ENCODE data around the gene NR2F1-AS1. TPM values are rescaled to one million over a fixed set of nuclear protein-coding genes. Genes with fewer than 3 reads are reported as not detected.

The NR2F1-AS1 gene
- total RNA-seq, 4 donors from 2014 or later: 4.1 to 8.6 (median 5.3) TPM

GRCh38 chr5:93399675-93400074, 181.3 kb downstream of the NR2F1-AS1 start:
- TF ChIP-seq, protein P1, sequence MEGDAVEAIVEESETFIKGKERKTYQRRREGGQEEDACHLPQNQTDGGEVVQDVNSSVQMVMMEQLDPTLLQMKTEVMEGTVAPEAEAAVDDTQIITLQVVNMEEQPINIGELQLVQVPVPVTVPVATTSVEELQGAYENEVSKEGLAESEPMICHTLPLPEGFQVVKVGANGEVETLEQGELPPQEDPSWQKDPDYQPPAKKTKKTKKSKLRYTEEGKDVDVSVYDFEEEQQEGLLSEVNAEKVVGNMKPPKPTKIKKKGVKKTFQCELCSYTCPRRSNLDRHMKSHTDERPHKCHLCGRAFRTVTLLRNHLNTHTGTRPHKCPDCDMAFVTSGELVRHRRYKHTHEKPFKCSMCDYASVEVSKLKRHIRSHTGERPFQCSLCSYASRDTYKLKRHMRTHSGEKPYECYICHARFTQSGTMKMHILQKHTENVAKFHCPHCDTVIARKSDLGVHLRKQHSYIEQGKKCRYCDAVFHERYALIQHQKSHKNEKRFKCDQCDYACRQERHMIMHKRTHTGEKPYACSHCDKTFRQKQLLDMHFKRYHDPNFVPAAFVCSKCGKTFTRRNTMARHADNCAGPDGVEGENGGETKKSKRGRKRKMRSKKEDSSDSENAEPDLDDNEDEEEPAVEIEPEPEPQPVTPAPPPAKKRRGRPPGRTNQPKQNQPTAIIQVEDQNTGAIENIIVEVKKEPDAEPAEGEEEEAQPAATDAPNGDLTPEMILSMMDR (IDR thresholded peaks at IDR 0.05; ENCODE audit: low read depth): no peak

GRCh38 chr5:93395971-93396379, 185.0 kb downstream of the NR2F1-AS1 start:
- TF ChIP-seq, protein P1 (IDR thresholded peaks at IDR 0.05; ENCODE audit: low read depth): no peak

DNA sequence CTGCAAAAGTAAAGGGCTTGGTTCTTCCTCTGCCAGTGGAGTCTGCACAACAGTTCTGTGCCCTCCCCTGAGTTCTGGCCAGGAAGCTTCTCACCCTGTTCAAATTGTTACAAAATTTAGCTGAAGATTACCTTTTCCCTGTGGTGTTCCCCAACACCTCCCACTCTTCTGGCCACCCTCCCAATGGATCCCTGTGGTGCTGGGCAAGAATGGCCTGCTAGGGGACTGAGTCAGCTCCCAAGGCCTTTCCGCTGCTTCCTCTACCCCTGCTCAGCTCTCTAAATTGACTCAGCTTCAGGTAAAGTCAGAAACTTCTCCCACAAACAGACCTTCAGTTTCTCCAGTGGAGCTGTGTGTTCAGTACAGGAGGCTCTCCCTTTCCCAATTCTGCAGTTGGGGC, 186.0 kb downstream of the NR2F1-AS1 start:
- TF ChIP-seq, protein P1 (IDR thresholded peaks at IDR 0.05; ENCODE audit: low read depth): no peak

GRCh38 chr5:93394301-93394700, 186.7 kb downstream of the NR2F1-AS1 start:
- TF ChIP-seq, protein P1 (IDR thresholded peaks at IDR 0.05; ENCODE audit: low read depth): no peak

GRCh38 chr5:93385655-93386054, 195.4 kb downstream of the NR2F1-AS1 start:
- TF ChIP-seq, protein P1 (IDR thresholded peaks at IDR 0.05; ENCODE audit: low read depth): no peak

- TF ChIP-seq, protein P1 (IDR thresholded peaks at IDR 0.05; ENCODE audit: low read depth): no peak
Measured at GRCh38 chr5:93384995-93385394, 196.0 kb downstream of the NR2F1-AS1 start.

GRCh38 chr5:93384026-93384425, 197.0 kb downstream of the NR2F1-AS1 start:
- TF ChIP-seq, protein P1 (IDR thresholded peaks at IDR 0.05; ENCODE audit: low read depth): no peak
